HEK293 (cell line): ENCODE data around the gene AHRR.

ENCODE experiments used
- CTCF ChIP-seq: fragments of 450-650 bp; formaldehyde crosslinking; IDR thresholded peaks from 2 replicates; pipeline ENCODE4 v1.5.1; 2016; ENCODE audit warnings: missing biosample characterization, missing genetic modification characterization
- ZNF19 ChIP-seq: fragments of 450-650 bp; formaldehyde crosslinking; IDR thresholded peaks from 2 replicates; pipeline ENCODE4; 2016; ENCODE audit warnings: missing biosample characterization, missing genetic modification characterization, low read depth
- ZNF596 ChIP-seq: fragments of 450-650 bp; IDR thresholded peaks from 2 replicates; pipeline ENCODE4 v1.5.0; 2018; ENCODE audit warnings: missing biosample characterization, mild to moderate bottlenecking, missing genetic modification characterization, moderate library complexity
- ZNF610 ChIP-seq: fragments of 450-650 bp; formaldehyde crosslinking; IDR thresholded peaks from 2 replicates; pipeline ENCODE4 v1.5.1; 2016; ENCODE audit warnings: missing biosample characterization, missing genetic modification characterization, borderline replicate concordance
- ZNF747 ChIP-seq: fragments of 450-650 bp; formaldehyde crosslinking; IDR thresholded peaks from 2 replicates; pipeline ENCODE4 v1.5.1; 2016; ENCODE audit warnings: missing biosample characterization, missing genetic modification characterization
- ZSCAN18 ChIP-seq: fragments of 450-650 bp; formaldehyde crosslinking; IDR thresholded peaks from 2 replicates; pipeline ENCODE4 v1.5.1; 2016; ENCODE audit warnings: missing biosample characterization, missing genetic modification characterization
- ZSCAN4 ChIP-seq: fragments of 450-650 bp; formaldehyde crosslinking; IDR thresholded peaks from 2 replicates; pipeline ENCODE4 v1.5.1; 2017; ENCODE audit warnings: missing biosample characterization, missing genetic modification characterization

GRCh38 chr5:362189-362588 is 40.7 kb downstream of the AHRR start:
- TF ChIP-seq ZSCAN4 (tag by site-specific recombination) (no peak), CTCF (tag by site-specific recombination) (no peak), ZNF19 (no peak), ZNF747 (tag by site-specific recombination) (no peak), ZSCAN18 (no peak), ZNF610 (tag by site-specific recombination) (no peak), ZNF596 (tag by site-specific recombination) (no peak)
